Stimulated activated CD4-positive, alpha-beta T cell treated with anti-CD3 and anti-CD28 coated beads, TNF-alpha, amount 100 ng/mL, for 1 hour (primary cell): ENCODE data around the gene SNAPC4.

Source experiments
- DNase-seq, 3 donors: peaks; one replicate each; pipeline ENCODE4 v3.0.0-alpha.2; 2020; ENCODE audit warnings: low read depth in 3 of 3, low spot score in 1 of 3

SNAPC4 gene, protein sequence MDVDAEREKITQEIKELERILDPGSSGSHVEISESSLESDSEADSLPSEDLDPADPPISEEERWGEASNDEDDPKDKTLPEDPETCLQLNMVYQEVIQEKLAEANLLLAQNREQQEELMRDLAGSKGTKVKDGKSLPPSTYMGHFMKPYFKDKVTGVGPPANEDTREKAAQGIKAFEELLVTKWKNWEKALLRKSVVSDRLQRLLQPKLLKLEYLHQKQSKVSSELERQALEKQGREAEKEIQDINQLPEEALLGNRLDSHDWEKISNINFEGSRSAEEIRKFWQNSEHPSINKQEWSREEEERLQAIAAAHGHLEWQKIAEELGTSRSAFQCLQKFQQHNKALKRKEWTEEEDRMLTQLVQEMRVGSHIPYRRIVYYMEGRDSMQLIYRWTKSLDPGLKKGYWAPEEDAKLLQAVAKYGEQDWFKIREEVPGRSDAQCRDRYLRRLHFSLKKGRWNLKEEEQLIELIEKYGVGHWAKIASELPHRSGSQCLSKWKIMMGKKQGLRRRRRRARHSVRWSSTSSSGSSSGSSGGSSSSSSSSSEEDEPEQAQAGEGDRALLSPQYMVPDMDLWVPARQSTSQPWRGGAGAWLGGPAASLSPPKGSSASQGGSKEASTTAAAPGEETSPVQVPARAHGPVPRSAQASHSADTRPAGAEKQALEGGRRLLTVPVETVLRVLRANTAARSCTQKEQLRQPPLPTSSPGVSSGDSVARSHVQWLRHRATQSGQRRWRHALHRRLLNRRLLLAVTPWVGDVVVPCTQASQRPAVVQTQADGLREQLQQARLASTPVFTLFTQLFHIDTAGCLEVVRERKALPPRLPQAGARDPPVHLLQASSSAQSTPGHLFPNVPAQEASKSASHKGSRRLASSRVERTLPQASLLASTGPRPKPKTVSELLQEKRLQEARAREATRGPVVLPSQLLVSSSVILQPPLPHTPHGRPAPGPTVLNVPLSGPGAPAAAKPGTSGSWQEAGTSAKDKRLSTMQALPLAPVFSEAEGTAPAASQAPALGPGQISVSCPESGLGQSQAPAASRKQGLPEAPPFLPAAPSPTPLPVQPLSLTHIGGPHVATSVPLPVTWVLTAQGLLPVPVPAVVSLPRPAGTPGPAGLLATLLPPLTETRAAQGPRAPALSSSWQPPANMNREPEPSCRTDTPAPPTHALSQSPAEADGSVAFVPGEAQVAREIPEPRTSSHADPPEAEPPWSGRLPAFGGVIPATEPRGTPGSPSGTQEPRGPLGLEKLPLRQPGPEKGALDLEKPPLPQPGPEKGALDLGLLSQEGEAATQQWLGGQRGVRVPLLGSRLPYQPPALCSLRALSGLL (N-terminal part only)

GRCh38 chr9:136400038-136400834 is at the start of gene SNAPC4:
Gene SNAPC4 (minus strand): TSS chr9:136400170. CDS start chr9:136398428, 1,742 bp downstream.
- peak; percentile 59 to 84 (median 72) for DNase-seq

- DNase-seq: no peak
Observed at GRCh38 chr9:136448655-136449054, 48.7 kb upstream of the SNAPC4 start.

GRCh38 chr9:136447173-136447778 is 47.3 kb upstream of the SNAPC4 start:
- DNase-seq: no peak

- no peak for DNase-seq
Observed at GRCh38 chr9:136445799-136446198, 45.8 kb upstream of the SNAPC4 start.

- DNase-seq: no peak
Observed at GRCh38 chr9:136444102-136444501, 44.1 kb upstream of the SNAPC4 start.

- DNase-seq: no peak
Observed at GRCh38 chr9:136443687-136444086, 43.7 kb upstream of the SNAPC4 start.

- no peak for DNase-seq
Observed at GRCh38 chr9:136443087-136443486, 43.1 kb upstream of the SNAPC4 start.

GRCh38 chr9:136442265-136442664 is 42.3 kb upstream of the SNAPC4 start:
- DNase-seq: no peak

GRCh38 chr9:136441681-136442245 is 41.8 kb upstream of the SNAPC4 start:
- DNase-seq: no peak

DNA sequence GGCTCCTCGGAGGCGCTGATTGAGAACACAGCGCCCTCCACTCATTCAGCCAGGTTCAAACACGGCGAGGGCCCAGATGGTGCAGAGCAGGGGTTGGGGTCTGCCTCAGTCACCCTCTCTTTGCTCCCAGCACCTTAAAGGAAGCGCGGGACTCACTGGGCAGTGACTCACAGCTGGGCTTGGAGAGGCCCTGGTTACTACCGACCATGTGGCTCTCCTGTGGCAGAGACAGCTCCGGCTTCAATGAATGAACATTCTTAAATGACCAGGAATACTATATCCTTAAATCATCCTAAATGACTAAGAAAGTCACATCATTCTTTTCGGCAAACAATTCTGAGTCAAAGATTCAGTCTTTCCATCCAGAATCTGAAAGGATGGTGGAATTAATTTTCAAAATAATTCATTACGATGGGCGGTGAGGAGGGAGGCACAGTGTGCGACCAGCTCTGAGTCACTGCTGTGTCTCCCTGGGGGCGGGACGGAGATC is 41.3 kb upstream of the SNAPC4 start:
- no peak for DNase-seq

- peak; percentile 38 to 93 (median 78) for DNase-seq
Observed at GRCh38 chr9:136439481-136440408, 39.8 kb upstream of the SNAPC4 start, which contains the start of gene INPP5E. Gene INPP5E (minus strand): TSS chr9:136439845. CDS start chr9:136439419, 426 bp downstream.

GRCh38 chr9:136438548-136439480 is 38.8 kb upstream of the SNAPC4 start:
- DNase-seq: peak; percentile 20 to 40 (median 25)

DNA sequence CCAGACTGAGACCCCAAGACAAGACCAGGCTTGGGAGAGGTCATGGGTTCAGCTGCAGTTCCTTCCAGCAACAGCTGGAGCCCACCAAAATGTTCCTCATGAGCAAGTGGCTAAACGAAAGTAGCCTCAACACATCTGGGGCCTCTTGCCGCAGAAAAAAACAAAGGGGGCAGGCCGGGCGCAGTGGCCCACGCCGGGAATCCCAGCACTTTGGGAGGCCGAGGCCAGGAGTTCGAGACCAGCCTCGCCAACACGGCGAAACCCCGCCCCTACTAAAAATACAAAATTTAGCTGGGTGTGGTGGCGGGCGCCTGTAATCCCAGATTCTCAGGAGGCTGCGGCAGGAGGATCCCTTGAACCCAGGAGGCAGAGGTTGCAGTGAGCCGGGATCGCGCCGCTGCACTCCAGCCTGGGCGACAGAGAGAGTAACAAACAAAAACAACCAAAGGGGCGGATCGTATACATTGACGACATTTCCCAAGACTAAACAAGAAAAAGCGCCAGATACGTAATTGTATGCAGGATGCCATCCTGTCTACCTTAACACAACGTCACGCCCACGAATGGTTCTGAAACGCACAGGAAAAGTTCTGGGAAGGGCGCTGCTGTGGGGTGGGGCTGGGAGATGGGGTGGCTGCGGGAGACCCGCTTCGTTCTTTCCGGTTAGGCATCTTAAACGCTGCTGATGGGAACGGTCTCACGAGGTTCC is 38.0 kb upstream of the SNAPC4 start:
- no peak for DNase-seq

DNA sequence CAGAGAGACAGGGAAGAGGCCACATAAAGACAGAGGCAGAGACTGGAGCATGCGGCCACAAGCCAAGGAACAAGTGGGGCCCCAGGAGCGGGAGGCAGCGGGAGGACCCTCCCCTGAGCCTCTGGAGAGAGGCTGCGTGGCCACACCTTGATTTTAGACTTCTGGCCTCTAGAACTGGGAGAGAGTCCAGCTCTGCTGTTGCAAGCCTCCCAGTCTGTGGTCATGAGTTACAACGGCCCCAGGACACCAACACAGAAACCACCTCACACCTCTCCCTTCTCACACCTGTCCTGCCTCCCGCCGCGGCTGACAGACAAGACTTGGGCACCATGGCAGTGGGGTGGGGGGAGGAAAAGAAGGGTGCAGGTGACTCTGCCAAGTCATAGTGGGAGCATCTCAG is 37.5 kb upstream of the SNAPC4 start:
- DNase-seq: no peak

- no peak for DNase-seq
Observed at GRCh38 chr9:136436055-136436634, 36.2 kb upstream of the SNAPC4 start.

- DNase-seq: no peak
Observed at GRCh38 chr9:136434580-136435169, 34.7 kb upstream of the SNAPC4 start.
